Measurements from ENCODE around the gene FOXP1. TPM values are rescaled to one million over a fixed set of nuclear protein-coding genes. Genes with fewer than 3 reads are reported as not detected.

Gene FOXP1
- total RNA-seq, 1 donor from 2014 or later, result 27.3 TPM

DNA sequence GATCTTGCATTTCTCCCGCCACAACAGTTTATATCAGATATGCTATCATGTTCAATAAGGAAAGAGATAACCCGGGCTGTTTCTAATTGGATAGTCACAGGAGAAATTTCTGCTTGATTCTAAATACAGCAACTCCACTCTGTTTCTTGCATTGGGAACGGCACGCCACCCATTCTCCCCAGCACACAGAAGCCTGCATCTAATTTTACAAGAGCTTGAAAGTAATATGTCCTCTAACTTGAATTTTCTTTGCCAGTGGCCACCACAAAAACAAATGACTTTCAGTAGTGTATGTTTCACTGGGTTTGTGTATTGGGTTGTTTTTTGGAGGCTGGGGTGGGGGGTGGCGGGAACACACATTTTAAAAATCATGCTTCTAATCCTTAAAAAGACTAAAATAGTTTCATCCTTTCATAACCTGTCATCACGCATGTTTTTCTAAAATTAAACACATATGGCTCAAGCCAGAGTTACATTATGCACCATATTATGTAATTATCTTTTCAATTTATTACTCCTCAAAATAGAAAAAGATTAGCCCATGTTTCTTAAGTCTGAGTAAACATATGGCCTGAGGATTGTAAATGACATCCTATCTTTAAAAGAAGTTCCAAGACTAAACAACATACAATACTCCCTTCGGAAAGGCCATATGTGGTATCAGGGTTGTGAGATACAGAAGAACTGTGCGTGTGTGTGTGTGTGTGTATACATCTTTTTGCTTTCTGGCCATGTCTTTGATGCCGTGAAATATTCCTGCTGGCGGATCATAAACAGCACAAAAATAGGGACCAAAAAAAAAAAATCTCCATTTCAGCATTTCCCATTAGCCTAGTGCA is 176.3 kb downstream of the FOXP1 start:
- no peak for DNase-seq (ENCODE audit: low spot score)
- Histone ChIP-seq H3K4me2 (no peak overlapping the region), H4K20me1 (ENCODE audit: low read depth) (peaks cover 17% of the 10 kb centered on the region), H3K9ac (no peak overlapping the region), H3K79me2 (ENCODE audit: low read depth) (no peaks in the 10 kb centered on the region), H3K4me3 (no peak overlapping the region), H3K4me1 (peaks cover 10% of the 10 kb centered on the region), H3F3A (ENCODE audit: low read depth) (no peaks in the 10 kb centered on the region), H3K36me3 (no peaks in the 10 kb centered on the region), H3K27me3 (no peaks in the 10 kb centered on the region), H2AFZ (replicated peaks) (no peak overlapping the region), H3K9me3 (ENCODE audit: low read depth) (no peaks in the 10 kb centered on the region), H3K27ac (no peak overlapping the region)
- Mint-ChIP-seq H3K9me3 (no peaks in the 10 kb centered on the region), H3K4me1 (peaks cover 13% of the 10 kb centered on the region), H3K27ac (peak overlapping the region; percentile 50), H3K4me3 (no peak overlapping the region), H3K27me3 (ENCODE audit: insufficient read depth, low read depth) (peaks cover 2% of the 10 kb centered on the region), H3K36me3 (peaks cover 2% of the 10 kb centered on the region)
- no peak for TF ChIP-seq EZH2phosphoT487 (IDR thresholded peaks at IDR 0.05)
- TF ChIP-seq EZH2 (IDR thresholded peaks at IDR 0.05), result no peak

DNA sequence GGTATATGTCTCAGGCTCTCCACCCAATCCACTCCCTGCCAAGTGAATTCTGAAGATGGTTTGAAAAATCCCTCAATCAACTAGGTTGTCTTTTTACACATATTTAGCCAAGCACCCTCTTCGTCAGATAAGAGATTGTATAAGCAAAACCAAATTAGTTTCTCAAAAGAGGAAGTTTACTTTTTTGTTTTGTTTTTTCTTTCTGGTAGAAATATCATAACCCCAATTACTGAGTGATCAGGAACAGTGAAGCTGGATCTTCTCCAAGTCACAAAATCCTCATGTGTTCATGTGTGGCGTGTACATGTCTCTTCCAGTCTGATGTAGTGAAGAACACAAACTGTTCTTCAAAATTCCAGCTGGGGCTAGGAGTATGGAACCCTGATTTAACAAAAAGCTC is 180.6 kb downstream of the FOXP1 start:
- no peaks in the 10 kb centered on the region for H3K36me3 ChIP-seq
- Mint-ChIP-seq H3K27me3 (ENCODE audit: insufficient read depth, low read depth) (no peaks in the 10 kb centered on the region), H3K9me3 (no peaks in the 10 kb centered on the region), H3K36me3 (peaks cover 2% of the 10 kb centered on the region), H3K4me3 (no peak overlapping the region), H3K4me1 (peaks cover 21% of the 10 kb centered on the region), H3K27ac (no peak overlapping the region)
- no peak overlapping the region for H3K4me2 ChIP-seq
- DNase-seq (ENCODE audit: low spot score), result no peak
- H3K9ac ChIP-seq, result no peak overlapping the region
- no peaks in the 10 kb centered on the region for H3K27me3 ChIP-seq
- no peaks in the 10 kb centered on the region for H3K79me2 ChIP-seq (ENCODE audit: low read depth)
- H2AFZ ChIP-seq (replicated peaks), result no peak overlapping the region
- H4K20me1 ChIP-seq (ENCODE audit: low read depth), result peaks cover 10% of the 10 kb centered on the region
- TF ChIP-seq, protein P1, sequence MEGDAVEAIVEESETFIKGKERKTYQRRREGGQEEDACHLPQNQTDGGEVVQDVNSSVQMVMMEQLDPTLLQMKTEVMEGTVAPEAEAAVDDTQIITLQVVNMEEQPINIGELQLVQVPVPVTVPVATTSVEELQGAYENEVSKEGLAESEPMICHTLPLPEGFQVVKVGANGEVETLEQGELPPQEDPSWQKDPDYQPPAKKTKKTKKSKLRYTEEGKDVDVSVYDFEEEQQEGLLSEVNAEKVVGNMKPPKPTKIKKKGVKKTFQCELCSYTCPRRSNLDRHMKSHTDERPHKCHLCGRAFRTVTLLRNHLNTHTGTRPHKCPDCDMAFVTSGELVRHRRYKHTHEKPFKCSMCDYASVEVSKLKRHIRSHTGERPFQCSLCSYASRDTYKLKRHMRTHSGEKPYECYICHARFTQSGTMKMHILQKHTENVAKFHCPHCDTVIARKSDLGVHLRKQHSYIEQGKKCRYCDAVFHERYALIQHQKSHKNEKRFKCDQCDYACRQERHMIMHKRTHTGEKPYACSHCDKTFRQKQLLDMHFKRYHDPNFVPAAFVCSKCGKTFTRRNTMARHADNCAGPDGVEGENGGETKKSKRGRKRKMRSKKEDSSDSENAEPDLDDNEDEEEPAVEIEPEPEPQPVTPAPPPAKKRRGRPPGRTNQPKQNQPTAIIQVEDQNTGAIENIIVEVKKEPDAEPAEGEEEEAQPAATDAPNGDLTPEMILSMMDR (IDR thresholded peaks at IDR 0.05), result no peak
- TF ChIP-seq EZH2phosphoT487 (IDR thresholded peaks at IDR 0.05) (no peak), EZH2 (IDR thresholded peaks at IDR 0.05) (no peak)
- H3K4me3 ChIP-seq, result no peak overlapping the region
- H3F3A ChIP-seq (ENCODE audit: low read depth), result no peaks in the 10 kb centered on the region
- H3K9me3 ChIP-seq (ENCODE audit: low read depth), result no peaks in the 10 kb centered on the region
- H3K4me1 ChIP-seq, result peaks cover 11% of the 10 kb centered on the region
- no peak overlapping the region for H3K27ac ChIP-seq

DNA sequence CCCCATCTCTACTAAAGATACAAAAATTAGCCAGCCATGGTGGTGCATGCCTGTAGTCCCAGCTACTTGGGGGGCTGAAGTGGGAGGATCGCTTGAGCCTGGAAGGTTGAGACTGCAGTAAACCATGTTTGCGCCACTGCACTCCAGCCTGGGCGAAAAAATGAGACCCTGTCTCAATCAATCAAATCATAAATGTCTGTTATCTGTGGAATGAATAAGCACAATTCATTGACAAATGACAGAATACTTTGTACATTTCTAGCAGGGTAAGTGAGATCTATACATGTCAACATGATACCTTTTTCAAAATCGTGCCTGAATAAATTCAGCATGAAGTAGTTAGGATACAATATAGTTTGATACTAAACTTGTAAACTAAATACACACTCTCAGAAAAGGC is 181.2 kb downstream of the FOXP1 start:
- H3K27me3 Mint-ChIP-seq (ENCODE audit: insufficient read depth, low read depth), result no peaks in the 10 kb centered on the region
- H4K20me1 ChIP-seq (ENCODE audit: low read depth), result peaks cover 5% of the 10 kb centered on the region
- H3K9me3 Mint-ChIP-seq, result no peaks in the 10 kb centered on the region
- H3K36me3 Mint-ChIP-seq, result peaks cover 2% of the 10 kb centered on the region
- no peaks in the 10 kb centered on the region for H3K9me3 ChIP-seq (ENCODE audit: low read depth)
- H3K4me1 ChIP-seq, result peaks cover 6% of the 10 kb centered on the region
- H3K27ac ChIP-seq, result no peak overlapping the region
- H3K4me3 ChIP-seq, result no peak overlapping the region
- no peak overlapping the region for H3K4me2 ChIP-seq
- H3K9ac ChIP-seq, result no peak overlapping the region
- H3K36me3 ChIP-seq, result no peaks in the 10 kb centered on the region
- no peak overlapping the region for H3K27ac Mint-ChIP-seq
- H2AFZ ChIP-seq (replicated peaks), result no peak overlapping the region
- peaks cover 14% of the 10 kb centered on the region for H3K4me1 Mint-ChIP-seq
- no peaks in the 10 kb centered on the region for H3K79me2 ChIP-seq (ENCODE audit: low read depth)
- no peak overlapping the region for H3K4me3 Mint-ChIP-seq
- no peaks in the 10 kb centered on the region for H3F3A ChIP-seq (ENCODE audit: low read depth)
- TF ChIP-seq EZH2 (IDR thresholded peaks at IDR 0.05) (no peak), EZH2phosphoT487 (IDR thresholded peaks at IDR 0.05) (no peak)
- TF ChIP-seq, protein P1 (IDR thresholded peaks at IDR 0.05), result no peak
- H3K27me3 ChIP-seq, result no peaks in the 10 kb centered on the region
- DNase-seq (ENCODE audit: low spot score), result no peak

DNA sequence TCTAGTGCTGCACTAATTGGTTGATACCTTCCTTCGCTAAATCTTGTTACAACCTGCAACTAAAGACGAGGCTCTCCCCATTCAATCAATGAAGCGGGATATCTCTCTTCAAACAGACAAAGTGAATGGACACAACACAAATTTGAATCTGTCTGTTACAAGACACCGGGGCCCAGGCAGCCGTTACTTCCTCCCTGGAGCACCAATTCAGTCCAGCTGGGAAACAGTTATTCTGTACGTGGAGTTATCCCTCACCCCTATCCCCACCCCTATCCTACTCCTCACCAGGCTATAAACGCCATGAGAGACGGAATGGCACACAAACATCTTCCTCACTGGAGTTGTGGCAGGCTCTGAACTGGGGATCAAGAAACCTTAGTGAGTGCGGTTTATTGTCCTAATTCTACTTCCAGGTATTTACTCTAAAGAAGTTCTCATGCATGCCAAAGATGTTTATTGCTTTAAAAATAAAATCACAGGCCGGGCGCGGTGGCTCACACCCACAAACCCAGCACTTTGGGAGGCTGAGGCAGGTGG is 181.8 kb downstream of the FOXP1 start:
- H3K4me1 ChIP-seq, result peaks cover 6% of the 10 kb centered on the region
- H3K27ac Mint-ChIP-seq, result no peak overlapping the region
- H3K27ac ChIP-seq, result no peak overlapping the region

More for the DNA sequence above, 181.8 kb downstream of the FOXP1 start:
- Mint-ChIP-seq H3K4me3 (no peak overlapping the region), H3K27me3 (ENCODE audit: insufficient read depth, low read depth) (no peaks in the 10 kb centered on the region), H3K36me3 (peaks cover 2% of the 10 kb centered on the region), H3K4me1 (peaks cover 12% of the 10 kb centered on the region), H3K9me3 (no peaks in the 10 kb centered on the region)
- H3K79me2 ChIP-seq (ENCODE audit: low read depth), result no peaks in the 10 kb centered on the region
- H3K9ac ChIP-seq, result no peak overlapping the region
- H3K36me3 ChIP-seq, result no peaks in the 10 kb centered on the region
- H3K9me3 ChIP-seq (ENCODE audit: low read depth), result no peaks in the 10 kb centered on the region
- DNase-seq (ENCODE audit: low spot score), result peak; percentile 4
- no peaks in the 10 kb centered on the region for H3K27me3 ChIP-seq
- H3K4me2 ChIP-seq, result no peak overlapping the region
- no peak overlapping the region for H3K4me3 ChIP-seq
- H2AFZ ChIP-seq (replicated peaks), result no peak overlapping the region
- TF ChIP-seq EZH2 (IDR thresholded peaks at IDR 0.05) (no peak), EZH2phosphoT487 (IDR thresholded peaks at IDR 0.05) (no peak)
- TF ChIP-seq, protein P1 (IDR thresholded peaks at IDR 0.05), result no peak
- H3F3A ChIP-seq (ENCODE audit: low read depth), result no peaks in the 10 kb centered on the region
- H4K20me1 ChIP-seq (ENCODE audit: low read depth), result peaks cover 4% of the 10 kb centered on the region

Data from neural progenitor cell (in vitro differentiated cells).